Kidney glomerular epithelial cell (primary cell): ENCODE data around the gene PINLYP.

Experiments
- DNase-seq: peaks from one replicate; lab custom pipeline; 2025; lab: John Stamatoyannopoulos, UW

Gene PINLYP

GRCh38 chr19:43606569-43607229 is 31.1 kb downstream of the PINLYP start:
- DNase-seq, result no peak

GRCh38 chr19:43607238-43608205 is 31.9 kb downstream of the PINLYP start:
- DNase-seq, result no peak

GRCh38 chr19:43609872-43610271 is 34.3 kb downstream of the PINLYP start:
- DNase-seq, result no peak

- DNase-seq, result no peak
Measured at GRCh38 chr19:43610493-43610892, 34.9 kb downstream of the PINLYP start.

- DNase-seq, result no peak
Measured at GRCh38 chr19:43611788-43612187, 36.2 kb downstream of the PINLYP start, which contains the start of gene SRRM5. Gene SRRM5 (plus strand): TSS chr19:43612088. CDS start chr19:43612122, 34 bp downstream.

- no peak for DNase-seq
Measured at GRCh38 chr19:43612374-43612773, 36.8 kb downstream of the PINLYP start.

- DNase-seq, result no peak
Measured at GRCh38 chr19:43616306-43616705, 40.7 kb downstream of the PINLYP start.

- DNase-seq, result no peak
Measured at GRCh38 chr19:43616954-43617353, 41.4 kb downstream of the PINLYP start.

- peak; percentile 50 for DNase-seq
Measured at GRCh38 chr19:43618921-43619261, 43.3 kb downstream of the PINLYP start.

- DNase-seq, result peak; percentile 76
Measured at GRCh38 chr19:43619262-43620060, 43.9 kb downstream of the PINLYP start, which contains the start of gene ZNF428. Gene ZNF428 (minus strand): TSS chr19:43619629. CDS start chr19:43614304, 5,325 bp downstream.

- no peak for DNase-seq
Measured at GRCh38 chr19:43620061-43621001, 44.7 kb downstream of the PINLYP start.

- DNase-seq, result no peak
Measured at GRCh38 chr19:43622070-43622469, 46.5 kb downstream of the PINLYP start.

- no peak for DNase-seq
Measured at GRCh38 chr19:43622956-43623355, 47.4 kb downstream of the PINLYP start.

GRCh38 chr19:43623889-43624670 is 48.5 kb downstream of the PINLYP start:
- DNase-seq, result no peak

- no peak for DNase-seq
Measured at GRCh38 chr19:43624933-43625332, 49.3 kb downstream of the PINLYP start.

- DNase-seq, result no peak
Measured at GRCh38 chr19:43625918-43626579, 50.4 kb downstream of the PINLYP start.

- DNase-seq, result no peak
Measured at GRCh38 chr19:43626838-43627237, 51.2 kb downstream of the PINLYP start.

- DNase-seq, result no peak
Measured at GRCh38 chr19:43628646-43629326, 53.2 kb downstream of the PINLYP start.

GRCh38 chr19:43631491-43631890 is 55.9 kb downstream of the PINLYP start:
- DNase-seq, result no peak
